Measurements from ENCODE around the gene SHPK. TPM values are rescaled to one million over a fixed set of nuclear protein-coding genes. Genes with fewer than 3 reads are reported as not detected.
"Not testable (repeated sequence)": the region's sequence is repeated elsewhere in the genome, so short reads cannot be mapped to it uniquely, and the experiment has no call there.

The SHPK gene
- total RNA-seq, 1 experiment from 2014 or later: 41.2 TPM

- in situ Hi-C loops (cut with HindIII; ENCODE audit: low sequenced_read_pairs): no loop called here
- no peak for DNase-seq (ENCODE audit: low spot score)
Measured at GRCh38 chr17:3569534-3570137, 66.4 kb downstream of the SHPK start.

GRCh38 chr17:3566551-3566950 lies 69.5 kb downstream of the SHPK start:
- in situ Hi-C loops (cut with HindIII; ENCODE audit: low sequenced_read_pairs): no loop called here
- no peak for DNase-seq (ENCODE audit: low spot score)

GRCh38 chr17:3565143-3565542 lies 70.9 kb downstream of the SHPK start:
- no peak for DNase-seq (ENCODE audit: low spot score)
- in situ Hi-C loops (cut with HindIII; ENCODE audit: low sequenced_read_pairs): no loop called here

GRCh38 chr17:3564241-3564640 lies 71.8 kb downstream of the SHPK start:
- in situ Hi-C loops (cut with HindIII; ENCODE audit: low sequenced_read_pairs); DNase-seq (ENCODE audit: low spot score): not testable (repeated sequence)

- DNase-seq (ENCODE audit: low spot score): no peak
- in situ Hi-C loops (cut with HindIII; ENCODE audit: low sequenced_read_pairs): no loop called here
Measured at GRCh38 chr17:3559270-3559645, 76.8 kb downstream of the SHPK start.

- DNase-seq (ENCODE audit: low spot score): no peak
- in situ Hi-C loops (cut with HindIII; ENCODE audit: low sequenced_read_pairs): no loop called here
Measured at GRCh38 chr17:3558603-3559269, 77.3 kb downstream of the SHPK start.

Other genes starting within 250 kb of the SHPK start
- not detected in 2 replicates for gene OR3A2, start 249.9 kb downstream of the SHPK start, total RNA-seq (2014; rRNA removed; shearing (Covaris generic))
- gene OR1E1, start 237.8 kb downstream of the SHPK start, total RNA-seq (2014; rRNA removed; shearing (Covaris generic)): not detected in 2 replicates
- not detected in 2 replicates for gene OR3A3, start 224.9 kb downstream of the SHPK start, total RNA-seq (2014; rRNA removed; shearing (Covaris generic))
- gene OR1E2, start 202.4 kb downstream of the SHPK start, total RNA-seq (2014; rRNA removed; shearing (Covaris generic)): not detected in 2 replicates
- gene SPATA22, start 164.4 kb downstream of the SHPK start, total RNA-seq (2014; rRNA removed; shearing (Covaris generic)): not detected in 2 replicates
- gene ASPA, start 160.3 kb downstream of the SHPK start, total RNA-seq (2014; rRNA removed; shearing (Covaris generic)): not detected in 2 replicates
- gene TRPV3, start 78.4 kb downstream of the SHPK start, total RNA-seq (2014; rRNA removed; shearing (Covaris generic)): 0.25 and 0.61 TPM in 2 replicates
- gene TRPV1, start 26.8 kb downstream of the SHPK start, total RNA-seq (2014; rRNA removed; shearing (Covaris generic)): 0.86 and 1.2 TPM in 2 replicates
- 22.2 and 28.2 TPM in 2 replicates for gene CTNS, start 510 bp upstream of the SHPK start, total RNA-seq (2014; rRNA removed; shearing (Covaris generic))
- 111 and 146 TPM in 2 replicates for gene TAX1BP3, start 32.3 kb upstream of the SHPK start, total RNA-seq (2014; rRNA removed; shearing (Covaris generic))
- gene EMC6, start 32.6 kb upstream of the SHPK start, total RNA-seq (2014; rRNA removed; shearing (Covaris generic)): 101 and 105 TPM in 2 replicates
- 1.0 and 12.9 TPM in 2 replicates for gene P2RX5, start 59.9 kb upstream of the SHPK start, total RNA-seq (2014; rRNA removed; shearing (Covaris generic))
- 11.7 and 20.9 TPM in 2 replicates for gene HASPIN, start 87.7 kb upstream of the SHPK start, total RNA-seq (2014; rRNA removed; shearing (Covaris generic))
- gene ITGAE, start 164.9 kb upstream of the SHPK start, total RNA-seq (2014; rRNA removed; shearing (Covaris generic)): 24.7 and 29.6 TPM in 2 replicates
- 12.9 and 39.6 TPM in 2 replicates for gene NCBP3, start 210.0 kb upstream of the SHPK start, total RNA-seq (2014; rRNA removed; shearing (Covaris generic))